ENCODE results near the gene CALD1. TPM values are rescaled to one million over a fixed set of nuclear protein-coding genes. Genes with fewer than 3 reads are reported as not detected.

CALD1 gene
- total RNA-seq, 2 donors from 2014 or later: 912 to 1,038 TPM

GRCh38 chr7:134781171-134781570 lies 1.7 kb downstream of the CALD1 start:
- H3K27ac ChIP-seq: peak overlapping the region; percentile 93 to 99
- H3K36me3 ChIP-seq: no peaks in the 10 kb centered on the region
- DNase-seq (ENCODE audit: low spot score) (no peak), ATAC-seq (ENCODE audit: insufficient number of reproducible peaks, low FRiP score, low read depth) (no peak)
- H3K4me3 ChIP-seq: peak overlapping the region; percentile 79
- TF ChIP-seq CTCF (IDR thresholded peaks at IDR 0.05): no peak
- H3K4me1 ChIP-seq (ENCODE audit: control insufficient read depth in 1 of 2, low read depth in 2 of 2): peaks cover 29 to 46% of the 10 kb centered on the region in 2 donors
- no peaks in the 10 kb centered on the region for H3K9me3 ChIP-seq
- H3K27me3 ChIP-seq (replicated peaks; ENCODE audit: insufficient read depth): no peaks in the 10 kb centered on the region

- peaks cover 34 to 54% of the 10 kb centered on the region in 2 donors for H3K4me1 ChIP-seq (ENCODE audit: control insufficient read depth in 1 of 2, low read depth in 2 of 2)
- no peaks in the 10 kb centered on the region for H3K27me3 ChIP-seq (replicated peaks; ENCODE audit: insufficient read depth)
- DNase-seq (ENCODE audit: low spot score) (no peak), ATAC-seq (ENCODE audit: insufficient number of reproducible peaks, low FRiP score, low read depth) (no peak)
- no peaks in the 10 kb centered on the region for H3K36me3 ChIP-seq
- H3K27ac ChIP-seq: peak overlapping the region; percentile 93 to 99
- H3K4me3 ChIP-seq: peak overlapping the region; percentile 79
- no peaks in the 10 kb centered on the region for H3K9me3 ChIP-seq
- TF ChIP-seq CTCF (IDR thresholded peaks at IDR 0.05): no peak
Observed at GRCh38 chr7:134782121-134782623, 2.7 kb downstream of the CALD1 start.

- peak overlapping the region; percentile 79 for H3K4me3 ChIP-seq
- H3K27ac ChIP-seq: peak overlapping the region; percentile 93 to 99
- peaks cover 31 to 54% of the 10 kb centered on the region in 2 donors for H3K4me1 ChIP-seq (ENCODE audit: control insufficient read depth in 1 of 2, low read depth in 2 of 2)
- DNase-seq (ENCODE audit: low spot score) (no peak), ATAC-seq (ENCODE audit: insufficient number of reproducible peaks, low FRiP score, low read depth) (no peak)
- H3K36me3 ChIP-seq: no peaks in the 10 kb centered on the region
- H3K9me3 ChIP-seq: no peaks in the 10 kb centered on the region
- no peak for TF ChIP-seq CTCF (IDR thresholded peaks at IDR 0.05)
- H3K27me3 ChIP-seq (replicated peaks; ENCODE audit: insufficient read depth): no peaks in the 10 kb centered on the region
Observed at GRCh38 chr7:134783294-134784069, 4.0 kb downstream of the CALD1 start.

GRCh38 chr7:134784251-134785049 lies 5.0 kb downstream of the CALD1 start:
- ATAC-seq (ENCODE audit: insufficient number of reproducible peaks, low FRiP score, low read depth) (no peak), DNase-seq (ENCODE audit: low spot score) (no peak)
- TF ChIP-seq CTCF (IDR thresholded peaks at IDR 0.05): no peak
- Histone ChIP-seq H3K4me3 (peak overlapping the region; percentile 79), H3K4me1 (ENCODE audit: control insufficient read depth in 1 of 2, low read depth in 2 of 2) (peaks cover 32 to 59% of the 10 kb centered on the region in 2 donors), H3K27me3 (replicated peaks; ENCODE audit: insufficient read depth) (no peaks in the 10 kb centered on the region), H3K9me3 (no peaks in the 10 kb centered on the region), H3K36me3 (no peaks in the 10 kb centered on the region), H3K27ac (peak overlapping the region; percentile 93 to 99)

- ATAC-seq (ENCODE audit: insufficient number of reproducible peaks, low FRiP score, low read depth) (no peak), DNase-seq (ENCODE audit: low spot score) (no peak)
- H3K4me1 ChIP-seq (ENCODE audit: control insufficient read depth in 1 of 2, low read depth in 2 of 2): peaks cover 37 to 71% of the 10 kb centered on the region in 2 donors
- TF ChIP-seq CTCF (IDR thresholded peaks at IDR 0.05): no peak
- H3K27me3 ChIP-seq (replicated peaks; ENCODE audit: insufficient read depth): no peaks in the 10 kb centered on the region
- H3K9me3 ChIP-seq: no peaks in the 10 kb centered on the region
- H3K4me3 ChIP-seq: peak overlapping the region; percentile 79
- H3K27ac ChIP-seq: peak overlapping the region; percentile 93 to 99
- H3K36me3 ChIP-seq: no peaks in the 10 kb centered on the region
Observed at GRCh38 chr7:134785842-134786241, 6.4 kb downstream of the CALD1 start.
